ENCODE measurements around the gene ADCY1. TPM values are rescaled to one million over a fixed set of nuclear protein-coding genes. Genes with fewer than 3 reads are reported as not detected.

Gene ADCY1
- total RNA-seq, 1 experiment from 2014 or later, result not detected

- H3K79me2 ChIP-seq (ENCODE audit: low read depth), result no peaks in the 10 kb centered on the region
- DNase-seq, result no peak
- no peak overlapping the region for H3K4me3 ChIP-seq
- no peak for TF ChIP-seq EZH2 (IDR thresholded peaks at IDR 0.05; ENCODE audit: low read depth)
- TF ChIP-seq, protein P1, sequence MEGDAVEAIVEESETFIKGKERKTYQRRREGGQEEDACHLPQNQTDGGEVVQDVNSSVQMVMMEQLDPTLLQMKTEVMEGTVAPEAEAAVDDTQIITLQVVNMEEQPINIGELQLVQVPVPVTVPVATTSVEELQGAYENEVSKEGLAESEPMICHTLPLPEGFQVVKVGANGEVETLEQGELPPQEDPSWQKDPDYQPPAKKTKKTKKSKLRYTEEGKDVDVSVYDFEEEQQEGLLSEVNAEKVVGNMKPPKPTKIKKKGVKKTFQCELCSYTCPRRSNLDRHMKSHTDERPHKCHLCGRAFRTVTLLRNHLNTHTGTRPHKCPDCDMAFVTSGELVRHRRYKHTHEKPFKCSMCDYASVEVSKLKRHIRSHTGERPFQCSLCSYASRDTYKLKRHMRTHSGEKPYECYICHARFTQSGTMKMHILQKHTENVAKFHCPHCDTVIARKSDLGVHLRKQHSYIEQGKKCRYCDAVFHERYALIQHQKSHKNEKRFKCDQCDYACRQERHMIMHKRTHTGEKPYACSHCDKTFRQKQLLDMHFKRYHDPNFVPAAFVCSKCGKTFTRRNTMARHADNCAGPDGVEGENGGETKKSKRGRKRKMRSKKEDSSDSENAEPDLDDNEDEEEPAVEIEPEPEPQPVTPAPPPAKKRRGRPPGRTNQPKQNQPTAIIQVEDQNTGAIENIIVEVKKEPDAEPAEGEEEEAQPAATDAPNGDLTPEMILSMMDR (conservative IDR thresholded peaks at IDR 0.05), result no peak
- peaks cover 79% of the 10 kb centered on the region for H3K27me3 ChIP-seq (ENCODE audit: insufficient read depth, low read depth)
- no peak overlapping the region for H3K27ac ChIP-seq
- H4K20me1 ChIP-seq (ENCODE audit: insufficient read depth), result no peaks in the 10 kb centered on the region
- no peaks in the 10 kb centered on the region for H3K9me3 ChIP-seq (ENCODE audit: insufficient read depth, low read depth)
- ChIA-PET POLR2A (ENCODE audit: unreplicated experiment) (no interaction called here), CTCF (no interaction called here)
- no TSS peak for BruUV-seq (replicated peaks)
- H3K9me2 ChIP-seq (ENCODE audit: insufficient read depth), result no peaks in the 10 kb centered on the region
- intact Hi-C loops (cut with micrococcal nuclease; ENCODE audit: unreplicated experiment), result no loop called here
- no peak overlapping the region for H3K4me2 ChIP-seq
- no peaks in the 10 kb centered on the region for H3K36me3 ChIP-seq (ENCODE audit: low read depth)
- no peak overlapping the region for H2AFZ ChIP-seq
- H3K4me1 ChIP-seq (replicated peaks; ENCODE audit: insufficient read depth), result no peaks in the 10 kb centered on the region
- no peaks in the 10 kb centered on the region for H3F3A ChIP-seq (ENCODE audit: insufficient read depth, low read depth)
Measured at GRCh38 chr7:45700556-45700955, 126.4 kb downstream of the ADCY1 start.

DNA sequence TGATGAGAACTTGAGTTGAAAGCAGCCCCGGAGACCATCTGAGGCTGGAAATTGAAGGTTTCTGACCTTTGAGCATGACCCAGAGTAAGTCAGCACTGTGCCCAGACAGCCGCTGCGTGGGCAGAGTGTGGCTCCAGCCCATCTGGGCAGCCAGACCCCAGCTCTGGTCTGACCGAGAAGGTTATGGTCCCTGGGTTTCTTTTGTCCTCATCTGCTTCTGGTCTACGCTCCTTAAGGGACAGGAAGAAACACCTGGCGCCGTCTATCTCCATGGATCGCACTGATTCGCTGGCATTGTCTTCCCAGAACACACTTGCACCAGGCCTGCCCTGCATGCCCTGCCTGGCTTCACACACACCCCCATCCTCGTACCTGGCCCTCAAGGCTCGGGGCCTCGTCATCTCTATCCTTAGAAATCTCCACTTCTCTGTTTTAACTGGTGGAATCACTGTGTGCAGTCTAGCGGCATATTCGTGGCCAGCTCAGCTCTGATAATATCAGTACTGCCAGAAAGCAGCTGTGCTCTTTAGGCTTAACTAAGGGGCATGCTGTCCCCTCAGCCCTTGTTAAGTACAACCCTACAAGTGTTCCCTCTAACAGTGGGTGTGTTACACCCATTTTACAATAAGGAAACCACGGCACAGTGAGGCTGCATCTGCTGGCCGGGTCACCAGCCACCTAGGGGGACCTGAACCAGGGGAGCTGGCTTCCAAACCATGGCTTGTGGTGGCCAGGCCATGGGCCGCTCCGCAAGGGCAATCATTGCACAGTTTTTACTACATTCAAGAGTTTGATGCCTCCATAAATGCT is 127.7 kb downstream of the ADCY1 start:
- POLR2A ChIA-PET (ENCODE audit: unreplicated experiment), result no interaction called here
- peaks cover 93% of the 10 kb centered on the region for H3K27me3 ChIP-seq (ENCODE audit: insufficient read depth, low read depth)

GRCh38 chr7:45702751-45703150 is 128.6 kb downstream of the ADCY1 start:
- no peaks in the 10 kb centered on the region for H3K79me2 ChIP-seq (ENCODE audit: low read depth)
- peaks cover 98% of the 10 kb centered on the region for H3K27me3 ChIP-seq (ENCODE audit: insufficient read depth, low read depth)
- H3F3A ChIP-seq (ENCODE audit: insufficient read depth, low read depth), result no peaks in the 10 kb centered on the region
- H3K36me3 ChIP-seq (ENCODE audit: low read depth), result no peaks in the 10 kb centered on the region
- BruUV-seq (replicated peaks), result no TSS peak
- DNase-seq, result no peak
- H3K4me3 ChIP-seq, result no peak overlapping the region
- intact Hi-C loops (cut with micrococcal nuclease; ENCODE audit: unreplicated experiment), result no loop called here
- ChIA-PET CTCF (no interaction called here), POLR2A (ENCODE audit: unreplicated experiment) (no interaction called here)
- no peak overlapping the region for H2AFZ ChIP-seq
- no peaks in the 10 kb centered on the region for H3K4me1 ChIP-seq (replicated peaks; ENCODE audit: insufficient read depth)
- H3K9me2 ChIP-seq (ENCODE audit: insufficient read depth), result no peaks in the 10 kb centered on the region
- H4K20me1 ChIP-seq (ENCODE audit: insufficient read depth), result no peaks in the 10 kb centered on the region
- H3K27ac ChIP-seq, result no peak overlapping the region
- H3K4me2 ChIP-seq, result no peak overlapping the region
- no peaks in the 10 kb centered on the region for H3K9me3 ChIP-seq (ENCODE audit: insufficient read depth, low read depth)
- TF ChIP-seq, protein P1 (conservative IDR thresholded peaks at IDR 0.05), result no peak
- TF ChIP-seq EZH2 (IDR thresholded peaks at IDR 0.05; ENCODE audit: low read depth), result no peak

More for the DNA sequence above, 127.7 kb downstream of the ADCY1 start:
- H3K4me3 ChIP-seq, result no peak overlapping the region
- no TSS peak for BruUV-seq (replicated peaks)
- no peaks in the 10 kb centered on the region for H3K4me1 ChIP-seq (replicated peaks; ENCODE audit: insufficient read depth)
- CTCF ChIA-PET, result no interaction called here
- no peaks in the 10 kb centered on the region for H3K36me3 ChIP-seq (ENCODE audit: low read depth)
- DNase-seq, result no peak
- H3K79me2 ChIP-seq (ENCODE audit: low read depth), result no peaks in the 10 kb centered on the region
- no peaks in the 10 kb centered on the region for H3K9me3 ChIP-seq (ENCODE audit: insufficient read depth, low read depth)
- H3K4me2 ChIP-seq, result no peak overlapping the region
- H3F3A ChIP-seq (ENCODE audit: insufficient read depth, low read depth), result no peaks in the 10 kb centered on the region
- no peaks in the 10 kb centered on the region for H4K20me1 ChIP-seq (ENCODE audit: insufficient read depth)
- TF ChIP-seq, protein P1 (conservative IDR thresholded peaks at IDR 0.05), result no peak
- TF ChIP-seq EZH2 (IDR thresholded peaks at IDR 0.05; ENCODE audit: low read depth), result no peak
- no peak overlapping the region for H3K27ac ChIP-seq
- H2AFZ ChIP-seq, result no peak overlapping the region
- intact Hi-C loops (cut with micrococcal nuclease; ENCODE audit: unreplicated experiment), result no loop called here
- no peaks in the 10 kb centered on the region for H3K9me2 ChIP-seq (ENCODE audit: insufficient read depth)
